HCT116 (cell line): ENCODE data around the gene LNPEP. TPM values are rescaled to one million over a fixed set of nuclear protein-coding genes. Genes with fewer than 3 reads are reported as not detected.

Experiments used
- ATAC-seq: fragments of 200-7000 bp; cut with Tn5 transposase; 2 replicates; pipeline ENCODE4 v1.9.1; 2020; ENCODE audit warnings: mild to moderate bottlenecking, moderate library complexity
- BruUV-seq: library from RNA; stranded (reverse); fragments of 400-500 nt; replicated peaks from 2 replicates; lab custom pipeline; 2021; lab: Mats Ljungman, UMichigan
- CTCF ChIA-PET: fragments of 300-600 bp; sonication (Branson Sonifier 250); formaldehyde crosslinking; loops from one replicate; lab custom pipeline; 2021; ENCODE audit warnings: antibody characterized with exemption; lab: Charles Lee
- POLR2A ChIA-PET: fragments of 300-600, 350-600 bp; sonication (Branson Sonifier 250); formaldehyde crosslinking; loops from one replicate; lab custom pipeline; 2021; ENCODE audit warnings: antibody characterized with exemption; lab: Charles Lee
- RAD21 ChIA-PET, 2 experiments: fragments of 300-600 bp; sonication (Branson Sonifier 250); formaldehyde crosslinking; loops; one replicate each; lab custom pipeline; 2023; ENCODE audit warnings: low total read pairs in 2 of 2; ENCODE audit not compliant: uncharacterized antibody in 2 of 2, unreplicated experiment in 2 of 2, low non-redundant PET in 1 of 2; lab: Charles Lee
- DNase-seq: peaks from one replicate; pipeline ENCODE4 v3.0.0-alpha.2; 2010; ENCODE audit warnings: low read depth, low spot score
- H2AFZ ChIP-seq: fragments of 200-600 bp; shearing (Covaris generic), sonication (generic); 2 replicates; pipeline ENCODE4 v1.6.1; 2017; ENCODE audit warnings: low read depth, mixed run types, mixed read lengths, antibody characterized with exemption, low read length; ENCODE audit not compliant: poor library complexity, severe bottlenecking
- H3K27ac ChIP-seq: 2 replicates; pipeline ENCODE4 v1.5.1; 2012; ENCODE audit warnings: low read depth, low read length
- H3K27me3 ChIP-seq: fragments of 200-600 bp; sonication (generic); 2 replicates; pipeline ENCODE4 v1.6.1; 2016; ENCODE audit warnings: mixed run types, low read length, mixed read lengths; ENCODE audit not compliant: insufficient read depth
- H3K36me3 ChIP-seq, 2 experiments: fragments of 200-500 bp in 1 of 2; fragments of 200-600 bp in 1 of 2; sonication (Bioruptor generic) in 1 of 2; sonication (generic) in 1 of 2; 2 replicates each; pipeline versions ENCODE4 v1.5.1 to v1.6.1; 2014 to 2016; ENCODE audit warnings: low read length in 2 of 2, inconsistent platforms in 1 of 2, mixed read lengths in 1 of 2, mixed run types in 1 of 2; ENCODE audit not compliant: insufficient read depth in 2 of 2, control insufficient read depth in 1 of 2
- H3K4me1 ChIP-seq, 2 experiments: fragments of 200-600 bp in 1 of 2; sonication (generic) in 1 of 2; 2 replicates each; pipeline versions ENCODE4 v1.5.1 to v1.6.1; 2012 to 2017; ENCODE audit warnings: low read length in 2 of 2, inconsistent platforms in 1 of 2, mild to moderate bottlenecking in 1 of 2, mixed read lengths in 1 of 2, mixed run types in 1 of 2, moderate library complexity in 1 of 2; ENCODE audit not compliant: insufficient read depth in 2 of 2, control insufficient read depth in 1 of 2
- H3K4me2 ChIP-seq: fragments of 200-600 bp; sonication (generic); 2 replicates; pipeline ENCODE4 v1.6.1; 2017; ENCODE audit warnings: mixed run types, low read length, mixed read lengths
- H3K4me3 ChIP-seq, 2 experiments: fragments of 200-600 bp in 1 of 2; sonication (generic) in 1 of 2; replicated peaks in 1 of 2; 2 replicates each; pipeline ENCODE4 v1.5.1; 2011 to 2016; ENCODE audit warnings: low read length in 2 of 2, control low read depth in 1 of 2, low read depth in 1 of 2, mild to moderate bottlenecking in 1 of 2, mixed read lengths in 1 of 2, mixed run types in 1 of 2
- H3K79me2 ChIP-seq: fragments of 200-600 bp; sonication (generic); 2 replicates; pipeline ENCODE4 v1.6.1; 2017; ENCODE audit warnings: mild to moderate bottlenecking, mixed run types, low read length, moderate library complexity, mixed read lengths; ENCODE audit not compliant: insufficient read depth
- H3K9ac ChIP-seq: fragments of 200-600 bp; sonication (generic); 2 replicates; pipeline ENCODE4 v1.6.1; 2016; ENCODE audit warnings: low read length, mixed read lengths
- H3K9me2 ChIP-seq: fragments of 200-600 bp; sonication (generic), shearing (Covaris generic); 2 replicates; pipeline ENCODE4 v1.6.1; 2017; ENCODE audit warnings: mixed run types, mild to moderate bottlenecking, moderate library complexity; ENCODE audit not compliant: insufficient read depth
- H3K9me3 ChIP-seq, 2 experiments: fragments of 200-500 bp in 1 of 2; fragments of 200-600 bp in 1 of 2; sonication (Bioruptor generic) in 1 of 2; sonication (generic) in 1 of 2; 2 replicates each; pipeline ENCODE4 v1.6.1; 2014 to 2017; ENCODE audit warnings: low read length in 2 of 2, mixed read lengths in 2 of 2, inconsistent platforms in 1 of 2, low read depth in 1 of 2, mild to moderate bottlenecking in 1 of 2, mixed run types in 1 of 2, moderate library complexity in 1 of 2; ENCODE audit not compliant: control insufficient read depth in 1 of 2, insufficient read depth in 1 of 2
- H4K20me1 ChIP-seq: fragments of 200-600 bp; sonication (generic), shearing (Covaris generic); 2 replicates; pipeline ENCODE4 v1.6.1; 2017; ENCODE audit warnings: mixed run types, mild to moderate bottlenecking, moderate library complexity; ENCODE audit not compliant: insufficient read depth
- ATF3 ChIP-seq: IDR thresholded peaks from 2 replicates; pipeline ENCODE4 v1.6.1; 2012
- CBX3 ChIP-seq: IDR thresholded peaks from 2 replicates; pipeline ENCODE4 v1.6.1; 2012; ENCODE audit warnings: low read depth
- CEBPB ChIP-seq: IDR thresholded peaks from 2 replicates; pipeline ENCODE4 v1.6.1; 2012; ENCODE audit warnings: low read depth
- CTCF ChIP-seq, 3 experiments: fragments of 200-600 bp in 1 of 3; sonication (generic) in 1 of 3; IDR thresholded peaks in 2 of 3; conservative IDR thresholded peaks in 1 of 3; 2 replicates each; pipeline ENCODE4 v1.5.1; 2012 to 2017; ENCODE audit warnings: low read depth in 2 of 3, low read length in 2 of 3, antibody characterized with exemption in 1 of 3, borderline replicate concordance in 1 of 3, control low read depth in 1 of 3, mild to moderate bottlenecking in 1 of 3, mixed read lengths in 1 of 3, mixed run types in 1 of 3, moderate library complexity in 1 of 3; ENCODE audit not compliant: insufficient read depth in 1 of 3
- EZH2 ChIP-seq: fragments of 200-600 bp; sonication (generic); IDR thresholded peaks from 2 replicates; pipeline ENCODE4 v1.6.1; 2017; ENCODE audit warnings: antibody characterized with exemption, mixed run types
- EZH2phosphoT487 ChIP-seq: fragments of 200-600 bp; IDR thresholded peaks from 2 replicates; pipeline ENCODE4 v1.6.1; 2018; ENCODE audit warnings: antibody characterized with exemption, borderline replicate concordance
- FOSL1 ChIP-seq: IDR thresholded peaks from 2 replicates; pipeline ENCODE4 v1.6.1; 2012; ENCODE audit warnings: low read depth
- JUND ChIP-seq: IDR thresholded peaks from 2 replicates; pipeline ENCODE4 v1.6.1; 2012
- MAX ChIP-seq: IDR thresholded peaks from 2 replicates; pipeline ENCODE4 v1.6.1; 2012
- POLR2AphosphoS5 ChIP-seq: IDR thresholded peaks from 2 replicates; pipeline ENCODE4 v1.6.1; 2011; ENCODE audit warnings: mild to moderate bottlenecking, low read depth, low read length, moderate library complexity
- RAD21 ChIP-seq: IDR thresholded peaks from 2 replicates; pipeline ENCODE4 v1.6.1; 2012; ENCODE audit warnings: low read depth, mild to moderate bottlenecking
- REST ChIP-seq: IDR thresholded peaks from 2 replicates; pipeline ENCODE4 v1.6.1; 2012; ENCODE audit warnings: low read depth
- SIN3A ChIP-seq: IDR thresholded peaks from 2 replicates; pipeline ENCODE4 v1.6.1; 2012; ENCODE audit warnings: low read depth
- SP1 ChIP-seq: IDR thresholded peaks from 2 replicates; pipeline ENCODE4 v1.6.1; 2012; ENCODE audit warnings: low read depth
- SRF ChIP-seq: IDR thresholded peaks from 2 replicates; pipeline ENCODE4 v1.6.1; 2012; ENCODE audit warnings: low read depth
- TCF7L2 ChIP-seq: IDR thresholded peaks from 2 replicates; pipeline ENCODE4 v1.7.0; 2011; ENCODE audit warnings: borderline replicate concordance, inconsistent platforms; ENCODE audit not compliant: insufficient read depth, insufficient read length; ENCODE audit errors: extremely low read depth
- YY1 ChIP-seq: IDR thresholded peaks from 2 replicates; pipeline ENCODE4 v1.6.1; 2011; ENCODE audit warnings: low read length, low read depth, moderate library complexity, mild to moderate bottlenecking; ENCODE audit not compliant: insufficient replicate concordance; ENCODE audit errors: extremely low read depth
- ZBTB33 ChIP-seq: IDR thresholded peaks from 2 replicates; pipeline ENCODE4 v1.6.1; 2011; ENCODE audit warnings: mild to moderate bottlenecking, low read length, moderate library complexity; ENCODE audit not compliant: insufficient replicate concordance; ENCODE audit errors: extremely low read depth
- ZFX ChIP-seq: fragments of 450-650 bp; IDR thresholded peaks from 2 replicates; pipeline ENCODE4 v1.6.1; 2017
- ZNF274 ChIP-seq: fragments of 200-500 bp; sonication (Bioruptor generic); IDR thresholded peaks from 2 replicates; pipeline ENCODE4 v1.6.1; 2014; ENCODE audit warnings: mild to moderate bottlenecking, low read depth, low read length, inconsistent platforms
- intact Hi-C: fragments of 100-400 bp; cut with micrococcal nuclease; formaldehyde crosslinking; loops from 2 replicates; pipeline ENCODE4 v1.10.0; 2022
- total RNA-seq: library from RNA; stranded (reverse); gene quantifications from one replicate; pipeline ENCODE4 v1.2.1, GENCODE V29; 2021; ENCODE audit not compliant: unreplicated experiment

LNPEP gene
- total RNA-seq, 1 experiment from 2014 or later: 14.9 TPM

GRCh38 chr5:97010606-97011005, 74.7 kb downstream of the LNPEP start:
- no peaks in the 10 kb centered on the region for H3K79me2 ChIP-seq
- H4K20me1 ChIP-seq: no peaks in the 10 kb centered on the region
- ChIA-PET POLR2A (no interaction called here), CTCF (interaction anchor here (0.8 kb wide), 1 partner anchor 132 kb away, joined by 3 read pairs; the partner anchor contains the start of gene LIX1), RAD21 (no interaction called here)
- no peak overlapping the region for H3K4me3 ChIP-seq
- no peak overlapping the region for H3K27ac ChIP-seq
- intact Hi-C loops: no loop called here
- H3K36me3 ChIP-seq: no peaks in the 10 kb centered on the region
- TF ChIP-seq REST (no peak), RAD21 (no peak), SP1 (no peak), ZNF274 (no peak), SIN3A (no peak), CBX3 (no peak), CTCF (IDR thresholded peaks at IDR 0.05 in 2 of 3, conservative IDR thresholded peaks at IDR 0.05 in 1 of 3; ENCODE audit: borderline replicate concordance in 1 of 3, insufficient read depth in 1 of 3, low read depth in 2 of 3, low read length in 2 of 3) (no peak), JUND (no peak), FOSL1 (no peak), ATF3 (no peak), ZFX (no peak), SRF (no peak), CEBPB (no peak), POLR2AphosphoS5 (no peak), MAX (no peak), TCF7L2 (no peak), YY1 (no peak), ZBTB33 (no peak), EZH2 (no peak), EZH2phosphoT487 (no peak)
- no peaks in the 10 kb centered on the region for H3K9me2 ChIP-seq
- H3K27me3 ChIP-seq: no peaks in the 10 kb centered on the region
- H2AFZ ChIP-seq: no peak overlapping the region
- ATAC-seq (no peak), DNase-seq (no peak)
- no TSS peak for BruUV-seq
- no peaks in the 10 kb centered on the region for H3K4me1 ChIP-seq
- H3K9me3 ChIP-seq: no peaks in the 10 kb centered on the region
- H3K9ac ChIP-seq: no peak overlapping the region
- H3K4me2 ChIP-seq: no peak overlapping the region
